ENCODE results near the gene DUS1L.
A peak's percentile ranks its signal among the peaks of the same experiment; 100 is the strongest.

The DUS1L gene

DNA sequence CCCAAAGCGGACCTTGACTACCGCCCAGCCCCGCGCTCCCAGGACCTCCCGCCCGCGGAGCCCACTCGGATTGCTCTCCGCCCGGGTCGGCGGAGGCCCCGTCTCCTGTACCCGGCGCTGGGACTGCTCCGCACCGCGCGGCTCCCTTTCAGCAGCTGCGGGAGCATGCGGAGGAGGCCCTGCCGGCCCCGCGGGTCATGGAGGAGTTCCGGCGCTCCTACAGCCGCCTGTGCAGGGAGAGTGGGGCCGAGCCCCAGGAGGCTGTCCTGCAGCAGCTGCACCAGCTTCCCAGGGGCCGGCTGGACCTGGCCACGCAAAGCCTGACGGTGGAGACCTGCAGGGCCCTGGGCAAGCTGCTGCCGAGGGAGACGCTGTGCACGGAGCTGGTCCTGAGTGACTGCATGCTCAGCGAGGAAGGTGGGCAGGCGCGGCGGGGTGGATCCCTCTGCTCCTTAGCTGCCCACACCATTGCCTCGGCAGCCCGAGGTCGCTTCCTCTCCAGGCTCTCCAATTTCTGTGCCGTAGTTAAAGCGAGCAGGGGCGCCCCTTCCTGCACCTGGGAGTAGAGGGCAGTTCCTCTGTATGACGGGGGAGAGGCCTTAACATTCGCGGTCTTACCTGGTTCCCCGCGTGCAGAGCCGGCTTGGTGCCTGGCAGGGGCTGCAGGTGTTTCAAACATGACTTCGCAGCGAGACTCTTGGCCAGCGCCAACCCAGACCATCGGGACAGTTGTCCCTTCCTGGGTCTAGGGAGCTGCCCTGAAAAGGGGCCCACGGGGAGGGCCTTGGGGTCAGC lies 42.0 kb downstream of the DUS1L start:
- no peak for DNase-seq (ENCODE audit: low read depth, low spot score)

- DNase-seq (ENCODE audit: low read depth, low spot score), result peak; percentile 99
Measured at GRCh38 chr17:82022981-82023446, 42.6 kb downstream of the DUS1L start, which contains the start of gene LRRC45. TSS of gene LRRC45 (plus strand) at chr17:82023305. CDS start at chr17:82023644, 339 bp downstream.

- DNase-seq (ENCODE audit: low read depth, low spot score), result no peak
Measured at GRCh38 chr17:82022310-82022980, 43.2 kb downstream of the DUS1L start, which contains the start of gene CENPX. TSS of gene CENPX (minus strand) at chr17:82022878. CDS start at chr17:82022861, 17 bp downstream.

- no peak for DNase-seq (ENCODE audit: low read depth, low spot score)
Measured at GRCh38 chr17:82021900-82022309, 43.7 kb downstream of the DUS1L start.

DNA sequence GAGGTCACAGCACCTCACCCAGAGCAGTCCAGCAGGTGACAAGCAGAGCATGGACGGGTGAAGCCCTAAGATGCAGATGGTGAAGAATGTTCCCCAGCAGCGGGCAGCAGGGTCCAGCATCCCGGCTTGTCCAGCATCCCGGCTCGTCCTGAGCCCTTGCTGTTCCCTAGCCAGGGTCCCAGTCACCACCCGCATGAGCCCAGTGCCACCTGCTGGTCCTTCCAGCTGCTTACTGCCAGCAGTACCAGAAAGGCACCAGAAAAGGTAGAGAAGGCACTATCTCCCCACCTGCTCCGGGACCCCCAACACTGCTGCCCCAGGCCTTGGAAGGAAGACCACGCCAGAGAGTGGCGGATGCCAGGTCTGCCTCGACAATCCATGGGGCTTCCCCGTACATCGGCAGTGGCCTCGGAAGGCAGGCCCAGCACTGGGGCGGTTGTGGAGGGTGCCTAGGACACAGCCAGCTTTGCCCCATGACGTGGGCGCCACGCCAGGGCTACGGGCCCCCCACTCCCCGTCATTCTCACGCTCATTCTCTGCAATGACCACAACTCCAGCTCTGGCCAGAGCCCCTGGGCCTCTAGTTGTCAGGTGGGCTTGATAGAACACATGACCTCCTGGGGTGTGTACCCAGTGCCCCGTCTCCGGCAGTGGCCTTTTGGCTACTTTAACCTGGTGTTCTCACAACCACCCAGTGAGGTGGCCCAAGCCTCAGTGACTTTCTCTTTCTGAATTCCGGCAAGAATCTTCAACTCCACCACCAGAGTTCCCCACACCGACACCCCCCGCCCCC lies 44.3 kb downstream of the DUS1L start:
- no peak for DNase-seq (ENCODE audit: low read depth, low spot score)

- DNase-seq (ENCODE audit: low read depth, low spot score), result no peak
Measured at GRCh38 chr17:82020572-82021106, 45.0 kb downstream of the DUS1L start.

DNA sequence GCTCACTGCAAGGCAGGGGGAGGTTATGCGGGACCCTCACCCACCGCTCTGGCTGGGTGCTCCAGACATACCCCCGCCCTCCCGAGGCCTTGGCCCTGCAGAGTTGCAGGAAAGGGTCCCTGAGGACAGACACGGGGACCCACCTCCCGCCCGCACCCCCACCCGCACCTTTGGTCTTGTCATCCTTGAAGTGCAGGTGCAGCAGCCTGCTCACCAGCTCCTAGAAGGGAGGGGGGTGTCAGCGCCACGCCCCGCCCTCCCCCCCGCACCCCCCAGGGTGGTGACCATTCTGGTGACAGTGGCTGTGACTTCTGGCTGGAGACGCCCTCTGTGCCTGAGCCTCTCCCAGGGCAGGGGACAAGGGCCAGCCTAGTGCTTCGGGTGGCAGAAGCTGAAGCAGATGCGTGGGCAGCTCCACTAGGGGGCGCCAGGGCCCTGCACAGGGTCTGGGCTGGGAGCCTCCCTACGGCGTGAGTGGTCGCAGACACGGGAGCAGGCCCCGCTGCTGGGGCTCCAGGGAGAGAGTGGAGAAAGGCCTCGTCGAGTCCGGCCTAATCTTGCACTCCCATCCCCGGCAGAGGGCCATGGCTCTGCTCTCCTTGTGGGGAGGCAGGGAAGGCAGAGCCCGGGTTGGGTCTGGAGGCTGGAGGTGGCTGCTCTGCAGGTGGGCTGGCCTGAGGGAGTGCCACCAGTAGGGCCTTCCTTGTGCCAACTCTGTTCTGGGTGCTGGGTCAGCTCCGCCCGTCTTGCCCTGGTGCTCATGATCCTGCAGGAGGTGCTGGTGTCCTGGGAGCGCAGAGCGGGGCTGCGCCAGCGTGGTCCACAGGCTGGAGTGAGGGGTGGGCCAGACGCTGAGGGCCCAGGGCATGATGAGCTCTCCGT lies 45.7 kb downstream of the DUS1L start:
- DNase-seq (ENCODE audit: low read depth, low spot score), result no peak

- no peak for DNase-seq (ENCODE audit: low read depth, low spot score)
Measured at GRCh38 chr17:82018989-82019689, 46.5 kb downstream of the DUS1L start.

DNA sequence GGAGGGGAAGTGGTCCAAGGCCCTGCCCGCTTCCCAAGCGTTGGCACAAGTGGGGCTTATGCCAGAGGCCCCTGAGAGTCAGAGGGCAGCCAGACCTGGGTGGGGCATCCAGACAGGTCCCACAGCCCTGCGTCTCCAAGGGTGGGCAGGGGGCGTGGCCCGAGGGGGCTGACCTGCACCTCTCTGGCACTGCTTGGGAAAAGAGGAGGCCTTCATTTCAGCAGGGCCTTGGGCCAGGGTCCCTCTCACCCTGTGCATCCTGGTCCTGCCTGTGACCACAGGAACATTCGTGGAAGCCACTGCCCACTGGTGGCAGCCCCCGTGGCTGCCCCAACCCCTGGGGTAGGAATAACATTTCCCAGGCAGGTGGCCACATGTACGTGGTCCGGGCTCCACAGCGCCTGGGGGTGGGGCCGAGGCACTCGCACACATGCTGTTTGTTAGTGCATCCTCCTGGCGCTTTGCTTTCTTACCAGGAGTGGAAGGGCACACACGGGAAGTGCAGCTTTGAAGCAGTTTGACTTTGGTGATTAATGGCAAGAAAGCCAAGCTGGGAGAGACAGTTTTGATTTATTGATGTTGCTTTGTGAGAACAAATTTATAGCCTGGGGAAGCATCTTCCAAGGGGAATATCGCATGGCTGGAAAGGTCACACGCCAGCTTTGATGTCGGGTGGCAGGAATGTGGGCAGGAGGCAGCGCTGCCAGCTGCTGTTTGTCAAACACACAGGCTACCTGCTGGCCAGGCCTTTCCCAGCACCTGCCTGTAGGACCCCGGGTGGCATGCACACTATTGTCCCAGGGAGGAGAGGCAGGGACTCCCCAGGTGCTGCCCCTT lies 47.2 kb downstream of the DUS1L start:
- DNase-seq (ENCODE audit: low read depth, low spot score), result no peak

GRCh38 chr17:82017612-82018151 lies 47.9 kb downstream of the DUS1L start:
- no peak for DNase-seq (ENCODE audit: low read depth, low spot score)

DNA sequence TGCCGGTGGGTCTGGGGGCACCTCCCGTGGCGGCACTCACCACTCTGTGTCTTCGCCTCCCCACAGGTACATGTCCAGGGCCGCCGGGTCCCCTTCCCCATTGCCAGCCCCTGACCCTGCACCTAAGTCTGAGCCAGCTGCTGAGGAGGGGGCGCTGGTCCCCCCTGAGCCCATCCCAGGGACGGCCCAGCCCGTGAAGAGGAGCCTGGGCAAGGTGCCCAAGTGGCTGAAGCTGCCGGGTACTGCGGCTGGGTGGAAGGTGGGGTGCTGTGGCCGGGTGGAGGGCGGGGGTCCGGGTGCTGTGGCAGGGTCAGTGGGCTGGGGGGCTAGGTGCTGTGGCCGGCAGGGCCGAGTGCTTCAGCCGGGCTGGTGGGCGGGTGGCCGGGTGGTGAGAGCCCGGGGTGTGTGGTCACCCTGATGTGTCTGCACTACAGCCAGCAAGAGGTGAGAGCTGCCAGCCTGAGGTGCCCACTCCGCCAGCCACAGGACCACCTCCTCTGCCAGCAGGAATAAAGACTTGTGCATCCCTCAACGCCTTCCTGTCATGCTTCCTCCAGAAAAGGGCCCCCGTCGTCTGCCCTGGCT lies 48.6 kb downstream of the DUS1L start:
- no peak for DNase-seq (ENCODE audit: low read depth, low spot score)

DNA sequence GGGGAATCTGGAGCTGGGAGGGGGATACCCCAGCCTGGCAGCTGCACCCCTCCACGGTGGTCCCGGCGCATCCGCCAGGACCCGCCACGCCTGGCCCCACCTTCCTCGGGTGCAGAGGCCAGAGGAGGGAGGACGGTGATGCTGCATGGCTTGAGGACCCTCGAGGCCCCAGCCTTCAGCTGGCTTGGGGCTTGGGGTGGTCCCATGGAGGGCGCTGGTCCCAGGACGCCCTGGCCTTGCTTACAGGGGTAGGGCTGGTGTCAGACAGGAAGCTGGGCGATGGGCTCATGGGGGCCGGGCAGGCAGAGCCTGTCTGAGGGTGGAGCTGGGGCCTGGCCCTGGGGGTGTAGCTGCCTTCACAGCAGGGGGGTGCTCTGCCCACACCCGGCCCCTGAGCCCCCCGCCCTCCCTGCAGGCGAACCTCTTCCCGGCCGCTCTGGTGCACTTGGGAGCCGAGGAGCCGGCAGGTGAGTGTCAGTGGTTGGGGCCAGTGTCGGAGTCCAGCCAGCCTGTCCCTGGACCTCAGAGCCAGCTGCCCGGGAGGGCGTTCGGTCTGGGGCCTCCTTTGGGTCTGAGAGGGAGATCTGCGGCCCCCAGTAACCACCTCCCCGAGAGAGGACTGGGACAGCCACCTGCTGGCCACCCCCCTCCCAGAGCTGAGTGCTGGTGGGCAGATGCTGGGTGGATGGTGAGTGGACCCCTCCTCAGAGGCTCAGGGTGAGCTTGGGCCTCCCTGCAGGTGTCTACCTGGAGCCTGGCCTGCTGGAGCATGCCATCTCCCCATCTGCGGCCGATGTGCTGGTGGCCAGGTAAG lies 49.3 kb downstream of the DUS1L start:
- DNase-seq (ENCODE audit: low read depth, low spot score), result no peak

- DNase-seq (ENCODE audit: low read depth, low spot score), result no peak
Measured at GRCh38 chr17:82015311-82015971, 50.2 kb downstream of the DUS1L start.

GRCh38 chr17:82014971-82015310 lies 50.7 kb downstream of the DUS1L start:
- DNase-seq (ENCODE audit: low read depth, low spot score), result no peak

- DNase-seq (ENCODE audit: low read depth, low spot score), result no peak
Measured at GRCh38 chr17:82014432-82014831, 51.2 kb downstream of the DUS1L start.

- DNase-seq (ENCODE audit: low read depth, low spot score), result no peak
Measured at GRCh38 chr17:82013772-82014321, 51.8 kb downstream of the DUS1L start.

- DNase-seq (ENCODE audit: low read depth, low spot score), result no peak
Measured at GRCh38 chr17:82013341-82013740, 52.3 kb downstream of the DUS1L start.

All from smooth muscle cell of the brain vasculature (primary cell).